Aortic smooth muscle cell (primary cell): Measurements from ENCODE around the gene PYGO2. TPM values are rescaled to one million over a fixed set of nuclear protein-coding genes. Genes with fewer than 3 reads are reported as not detected.

Source experiments
- total RNA-seq: library from RNA; depleted of rRNA; stranded (reverse); fragments of >200 nt; gene quantifications from 2 replicates; pipeline ENCODE4 v1.2.3, GENCODE V29; 2014

PYGO2 gene, protein sequence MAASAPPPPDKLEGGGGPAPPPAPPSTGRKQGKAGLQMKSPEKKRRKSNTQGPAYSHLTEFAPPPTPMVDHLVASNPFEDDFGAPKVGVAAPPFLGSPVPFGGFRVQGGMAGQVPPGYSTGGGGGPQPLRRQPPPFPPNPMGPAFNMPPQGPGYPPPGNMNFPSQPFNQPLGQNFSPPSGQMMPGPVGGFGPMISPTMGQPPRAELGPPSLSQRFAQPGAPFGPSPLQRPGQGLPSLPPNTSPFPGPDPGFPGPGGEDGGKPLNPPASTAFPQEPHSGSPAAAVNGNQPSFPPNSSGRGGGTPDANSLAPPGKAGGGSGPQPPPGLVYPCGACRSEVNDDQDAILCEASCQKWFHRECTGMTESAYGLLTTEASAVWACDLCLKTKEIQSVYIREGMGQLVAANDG
- 8.1 and 14.1 TPM in 2 replicates for total RNA-seq

DNA sequence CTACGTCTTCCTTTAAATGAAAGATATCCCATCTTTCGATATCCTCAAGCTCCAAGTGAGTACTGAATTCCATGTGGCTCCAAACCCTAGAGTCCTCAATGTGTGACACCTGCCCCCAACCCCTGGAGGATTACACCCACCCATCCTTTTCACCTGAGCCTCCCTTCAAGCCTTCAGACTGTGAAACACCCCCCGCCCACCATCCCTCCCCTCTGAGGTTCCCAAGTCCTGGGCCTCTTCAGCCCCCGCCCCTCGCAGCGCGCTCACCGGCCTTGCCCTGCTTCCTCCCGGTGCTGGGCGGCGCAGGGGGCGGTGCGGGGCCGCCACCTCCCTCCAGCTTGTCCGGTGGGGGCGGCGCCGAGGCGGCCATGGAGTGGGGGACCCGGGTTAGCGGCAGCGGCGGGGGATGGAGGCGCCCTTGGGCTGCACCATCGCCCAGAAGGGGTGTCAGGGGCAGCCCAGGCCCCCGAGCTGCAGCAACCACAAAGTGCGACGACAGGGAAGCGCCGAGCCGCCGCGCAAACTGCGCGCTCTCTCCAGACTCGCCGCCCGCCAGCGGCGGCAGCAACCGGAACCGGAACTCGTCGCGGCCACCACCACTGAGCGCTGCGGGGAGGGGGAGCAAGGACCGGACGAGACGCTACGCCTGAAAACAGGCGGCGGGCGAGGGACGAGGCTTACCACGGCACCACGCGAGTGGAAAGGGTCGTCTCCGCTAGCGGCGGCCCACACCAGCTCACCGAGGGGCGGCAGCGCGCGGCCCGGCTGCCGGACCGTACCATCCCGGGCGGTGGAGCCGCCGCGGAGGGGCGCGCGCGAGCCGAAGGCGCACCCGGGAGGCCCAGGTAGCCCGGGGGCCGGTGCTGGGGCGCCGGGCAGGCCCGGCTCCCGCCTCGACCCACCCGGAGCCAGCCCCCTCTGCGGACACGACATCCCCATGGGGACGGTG lies at the start of gene PYGO2:
Gene PYGO2 (minus strand): TSS at position 576 of the 949 bp plus-strand sequence. CDS start 206 bp downstream, at position 370.

DNA sequence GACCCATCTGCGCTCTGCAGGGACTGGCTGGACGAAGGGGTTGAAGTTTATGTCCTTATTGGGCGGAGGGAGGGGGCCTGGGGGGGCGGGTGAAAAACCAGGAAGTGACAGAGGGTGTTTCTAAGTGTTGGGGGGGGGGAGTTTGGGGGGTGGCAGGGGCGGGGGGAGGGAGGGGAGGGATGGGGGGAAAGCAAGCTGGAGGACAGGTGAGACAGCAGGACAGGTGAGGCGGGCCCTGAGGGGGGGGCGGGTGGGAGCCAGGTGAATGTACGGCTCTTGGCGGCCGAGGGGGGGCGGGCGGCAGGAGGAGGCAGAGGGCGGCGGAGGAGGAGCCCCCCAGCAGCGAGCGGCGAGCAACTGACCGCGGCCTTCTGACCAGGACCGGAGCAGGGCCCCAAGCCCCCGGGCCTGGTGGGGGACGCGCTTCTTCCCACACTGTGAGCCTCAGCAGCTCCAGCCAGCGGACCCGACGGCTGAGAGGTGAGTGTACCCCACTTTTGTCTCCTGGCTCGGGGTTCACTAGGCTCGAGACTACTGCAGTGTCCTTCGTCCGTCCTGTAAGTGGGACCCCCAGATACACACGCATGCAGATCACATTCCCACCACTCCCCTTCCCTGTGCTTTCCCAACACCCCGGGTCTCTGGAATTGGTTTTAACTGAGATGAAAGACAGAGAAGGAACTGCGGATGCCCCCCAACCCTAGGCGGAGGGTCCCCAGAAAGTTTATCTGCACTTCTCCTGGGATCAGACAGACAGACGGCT lies 41.1 kb upstream of the PYGO2 start, which contains the start of gene ZBTB7B:
Gene ZBTB7B (plus strand): TSS at position 339 of the 763 bp plus-strand sequence. CDS start 11,859 bp downstream, outside the sequence.

DNA sequence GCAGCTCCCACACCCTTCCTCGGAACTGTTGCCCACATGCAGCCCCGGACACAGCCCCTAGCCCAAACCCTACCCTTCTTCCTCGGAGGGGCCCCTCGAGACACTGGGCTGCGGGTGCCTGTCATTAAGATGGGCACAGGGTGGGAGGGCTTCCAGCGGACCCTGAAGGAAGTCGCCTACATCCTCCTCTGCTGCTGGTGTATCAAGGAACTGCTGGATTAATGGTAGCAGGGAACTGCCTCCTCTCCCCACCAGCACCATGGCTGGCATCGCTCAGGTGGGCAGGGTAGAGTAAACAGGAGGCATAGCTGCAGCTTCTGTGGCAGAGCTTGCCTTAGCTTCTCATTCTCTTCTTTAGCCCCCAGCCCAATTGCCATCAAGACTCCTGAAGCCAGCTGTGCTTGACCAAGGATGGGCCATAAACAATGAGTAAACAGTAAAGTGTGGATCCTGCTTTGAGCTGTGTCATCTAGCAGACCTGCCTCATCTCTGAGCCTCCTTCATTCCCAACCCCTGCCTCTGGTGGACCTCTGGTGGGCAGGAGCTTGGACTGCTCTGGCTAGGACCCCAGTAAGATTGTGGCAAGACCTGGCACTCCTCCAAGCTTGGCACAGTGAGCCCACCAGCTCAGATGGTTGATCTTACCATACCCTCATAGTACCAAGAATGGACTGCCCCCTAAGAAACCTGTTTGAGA lies 32.1 kb upstream of the PYGO2 start, which contains the start of gene LENEP:
Gene LENEP (plus strand): TSS at position 15 of the 697 bp plus-strand sequence. CDS start 22 bp downstream, at position 37.

DNA sequence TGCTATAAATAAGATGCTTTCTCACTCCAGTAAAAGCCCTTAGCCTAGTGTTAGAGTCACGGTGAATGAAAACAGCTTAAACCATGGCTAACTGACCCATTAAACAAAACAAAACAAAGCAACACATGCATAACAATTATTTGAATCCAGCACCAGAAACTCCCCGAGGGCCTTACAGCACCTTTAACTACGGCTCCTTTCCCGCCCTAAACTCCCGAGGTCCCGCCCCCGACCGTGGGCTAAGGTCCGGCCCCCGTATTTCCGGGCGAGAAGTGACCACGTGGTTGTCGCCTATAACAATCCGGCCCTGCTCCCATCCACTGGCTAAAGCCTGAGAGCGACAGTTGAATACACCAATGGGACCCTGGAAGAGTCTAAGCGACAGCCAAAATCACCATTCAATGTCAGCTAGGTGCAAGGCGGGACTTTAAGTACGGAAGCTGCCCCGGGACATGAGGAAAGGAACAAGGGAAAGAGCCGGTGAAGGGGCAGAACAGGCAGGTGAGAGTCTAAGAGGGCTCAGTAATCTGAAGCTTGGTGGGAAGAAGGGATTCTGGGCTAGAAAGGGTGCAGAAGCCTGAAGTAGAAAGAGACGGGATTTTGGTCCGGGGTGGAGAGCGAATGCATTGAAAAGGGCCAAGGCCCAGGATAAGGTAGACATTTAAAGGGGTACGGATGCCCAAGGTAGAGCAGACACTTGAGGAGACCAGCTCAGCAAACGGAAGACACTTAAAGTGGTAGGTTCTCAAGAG lies 21.5 kb upstream of the PYGO2 start, which contains the start of gene FLAD1:
Gene FLAD1 (plus strand): TSS at position 448 of the 752 bp plus-strand sequence. CDS start 351 bp downstream, outside the sequence.

DNA sequence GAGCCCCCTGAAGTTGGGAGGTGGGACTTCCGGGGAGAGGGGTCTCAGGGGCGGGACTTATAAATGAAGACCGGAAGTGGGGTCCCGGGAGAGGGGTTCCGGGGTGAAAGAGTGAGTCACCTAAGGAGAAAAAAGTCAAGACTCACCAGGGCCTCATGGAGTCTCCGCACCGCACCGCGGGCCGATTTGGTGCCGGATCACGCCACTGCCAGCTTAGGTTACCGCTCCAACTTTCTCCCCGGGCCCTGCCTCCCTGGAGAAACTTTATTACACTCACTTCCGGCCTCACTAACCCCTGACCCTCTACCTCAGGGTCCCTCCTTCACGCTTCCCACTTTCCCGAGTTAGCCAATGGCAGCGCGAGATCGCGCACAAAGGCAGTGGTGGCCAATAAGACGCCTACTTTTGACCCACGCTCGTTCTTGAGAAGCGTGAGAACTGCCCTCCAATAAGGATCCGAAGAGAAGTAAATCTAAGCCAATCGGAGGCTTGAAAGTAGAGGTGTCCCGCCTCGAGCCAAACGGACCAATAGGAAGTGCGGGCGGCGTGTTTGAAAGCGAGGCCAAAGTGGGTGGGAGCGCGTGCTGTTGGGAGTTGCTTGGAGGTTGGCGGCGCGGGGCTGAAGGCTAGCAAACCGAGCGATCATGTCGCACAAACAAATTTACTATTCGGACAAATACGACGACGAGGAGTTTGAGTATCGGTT lies 12.7 kb upstream of the PYGO2 start, which contains the start of gene CKS1B:
Gene CKS1B (plus strand): TSS at position 580 of the 706 bp plus-strand sequence. CDS start 65 bp downstream, at position 645.

DNA sequence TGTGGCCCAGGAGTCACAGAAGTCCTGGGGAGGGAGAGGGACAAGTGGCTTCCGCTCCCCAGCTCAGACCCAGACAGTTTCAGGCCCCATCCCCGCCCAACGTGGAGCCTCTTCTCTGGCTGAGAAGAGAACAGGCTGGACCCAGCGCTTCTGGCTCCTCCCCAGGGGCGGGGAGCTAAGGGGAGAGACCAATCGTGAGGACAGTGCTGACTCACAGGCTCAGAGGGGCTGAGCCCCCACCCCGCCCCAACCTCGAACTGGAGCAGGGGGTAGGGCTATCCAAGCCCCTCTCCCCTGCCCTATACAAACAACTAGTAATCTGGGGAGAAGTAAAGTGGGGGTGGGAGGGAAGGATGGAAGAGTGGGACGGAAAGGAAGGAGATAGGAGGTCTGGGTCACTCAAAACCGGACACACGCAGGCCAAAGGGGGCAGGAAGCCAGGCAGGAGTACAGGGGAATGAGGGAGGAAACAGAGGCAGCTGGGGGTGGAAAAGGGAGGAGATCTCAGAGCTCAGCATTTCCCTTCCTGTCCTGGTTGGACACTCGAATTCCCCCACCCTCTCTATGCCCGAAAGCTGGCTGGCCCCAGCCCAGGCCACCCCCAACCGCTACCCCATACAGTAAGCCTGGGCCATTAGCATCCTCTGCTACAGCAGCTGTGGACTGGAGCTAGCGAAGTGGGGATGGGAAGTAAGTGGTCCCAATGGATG lies 9.2 kb upstream of the PYGO2 start, which contains the start of gene SHC1:
Gene SHC1 (minus strand): TSS at position 117 of the 710 bp plus-strand sequence. CDS start 221 bp downstream, outside the sequence.

DNA sequence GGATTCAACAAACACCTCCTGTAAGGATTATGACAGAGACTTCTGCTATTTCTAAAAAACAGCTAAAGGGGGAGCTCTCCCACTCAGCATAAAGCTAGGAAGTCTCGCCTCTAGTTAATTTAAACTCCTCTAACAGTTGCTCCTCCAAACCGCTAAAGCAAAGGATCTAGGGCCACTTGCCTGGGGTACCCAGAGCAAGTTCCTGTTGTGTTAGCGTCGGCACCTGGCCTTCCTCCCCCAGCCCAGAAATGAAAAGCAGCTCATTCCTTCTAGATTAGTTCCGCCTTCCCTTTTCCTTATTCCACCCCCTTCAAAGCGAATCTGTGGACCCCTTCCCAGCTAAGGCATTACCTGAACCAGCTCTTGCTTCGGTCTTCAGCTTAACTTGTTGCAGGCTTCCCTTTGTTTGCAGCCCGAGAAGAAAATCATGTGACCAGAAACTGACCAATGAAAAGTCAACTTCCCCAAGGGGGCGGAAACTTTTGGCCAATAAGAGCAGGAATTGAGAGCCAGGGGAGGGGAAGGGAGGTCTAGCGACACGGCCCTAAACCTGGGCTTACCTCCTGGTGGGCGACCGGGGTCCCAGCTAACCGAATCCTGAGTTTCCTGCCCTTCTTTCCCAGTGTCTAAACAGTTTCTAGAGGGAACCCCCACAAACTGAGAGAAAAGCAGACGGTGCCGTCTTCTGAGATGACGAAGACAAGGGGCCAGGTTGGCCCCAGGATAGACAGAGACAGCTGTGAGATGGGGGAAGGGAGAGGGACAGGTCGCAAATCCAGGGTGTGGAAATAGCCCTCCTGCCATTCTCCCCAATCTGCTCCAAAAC lies 5.7 kb downstream of the PYGO2 start, which contains the start of gene PBXIP1:
Gene PBXIP1 (minus strand): TSS at position 382 of the 826 bp plus-strand sequence. CDS start 2,378 bp downstream, outside the sequence.

DNA sequence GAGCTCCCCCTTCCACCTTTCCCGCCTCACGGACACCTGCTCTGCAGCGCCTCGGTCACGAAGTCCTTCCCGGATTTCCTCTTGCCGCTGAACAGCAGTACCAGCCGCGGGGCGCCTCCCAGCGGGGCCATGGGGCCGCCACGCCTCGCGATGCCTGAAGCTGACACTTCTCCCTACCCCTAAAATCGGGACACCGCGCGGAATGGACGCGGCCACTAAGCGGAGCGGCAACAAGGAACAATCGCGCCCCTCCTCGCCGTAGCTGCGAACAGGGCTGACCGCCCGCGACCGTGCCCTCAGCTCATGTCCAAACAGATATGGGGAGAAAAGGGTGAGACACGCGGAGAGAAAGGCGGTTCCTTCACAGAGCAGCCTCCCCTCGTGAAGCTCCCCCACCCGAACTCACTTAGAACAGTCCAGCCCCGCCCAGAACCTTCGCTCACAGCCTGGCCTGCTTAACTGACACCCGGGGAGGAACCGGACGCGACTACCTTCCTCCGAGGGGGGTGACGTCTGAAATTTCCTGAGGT lies 25.0 kb downstream of the PYGO2 start, which contains the start of gene PMVK:
Gene PMVK (minus strand): TSS at position 165 of the 530 bp plus-strand sequence. CDS start 34 bp downstream, at position 131.

Other genes with a start within 250 kb of the PYGO2 start
- gene KCNN3, start 91.5 kb downstream of the PYGO2 start, total RNA-seq = 0.13 and 0.25 TPM in 2 replicates
- 11.3 and 12.6 TPM in 2 replicates for gene PMVK, start 25.1 kb downstream of the PYGO2 start, total RNA-seq
- 89.0 and 104 TPM in 2 replicates for gene PBXIP1, start 5.7 kb downstream of the PYGO2 start, total RNA-seq
- 218 and 248 TPM in 2 replicates for gene SHC1, start 9.0 kb upstream of the PYGO2 start, total RNA-seq
- gene CKS1B, start 12.9 kb upstream of the PYGO2 start, total RNA-seq = 50.2 and 70.3 TPM in 2 replicates
- gene FLAD1, start 21.6 kb upstream of the PYGO2 start, total RNA-seq = 12.8 and 19.0 TPM in 2 replicates
- 0.66 and 0.99 TPM in 2 replicates for gene LENEP, start 31.8 kb upstream of the PYGO2 start, total RNA-seq
- 14.3 and 19.3 TPM in 2 replicates for gene ZBTB7B, start 41.0 kb upstream of the PYGO2 start, total RNA-seq
- gene DCST2, start 72.0 kb upstream of the PYGO2 start, total RNA-seq = 0.06 TPM in 1 of 2 replicates, not detected in the other
- not detected in 2 replicates for gene DCST1, start 72.0 kb upstream of the PYGO2 start, total RNA-seq
- gene ADAM15, start 89.5 kb upstream of the PYGO2 start, total RNA-seq = 80.9 and 98.0 TPM in 2 replicates
- gene EFNA4, start 102.0 kb upstream of the PYGO2 start, total RNA-seq = 1.8 and 2.7 TPM in 2 replicates
- gene EFNA3, start 117.1 kb upstream of the PYGO2 start, total RNA-seq = 0.37 and 0.53 TPM in 2 replicates
- 1.1 and 1.2 TPM in 2 replicates for gene EFNA1, start 166.1 kb upstream of the PYGO2 start, total RNA-seq
- gene SLC50A1, start 174.1 kb upstream of the PYGO2 start, total RNA-seq = 21.9 and 27.0 TPM in 2 replicates
- 24.9 and 42.1 TPM in 2 replicates for gene DPM3, start 178.7 kb upstream of the PYGO2 start, total RNA-seq
- gene KRTCAP2, start 211.5 kb upstream of the PYGO2 start, total RNA-seq = 86.8 and 98.7 TPM in 2 replicates
- 3.6 and 4.2 TPM in 2 replicates for gene TRIM46, start 212.1 kb upstream of the PYGO2 start, total RNA-seq
- 33.2 and 45.4 TPM in 2 replicates for gene THBS3, start 246.1 kb upstream of the PYGO2 start, total RNA-seq
- 31.0 and 33.8 TPM in 2 replicates for gene MTX1, start 246.9 kb upstream of the PYGO2 start, total RNA-seq